OCI-LY7 (cell line): ENCODE measurements around the gene CNTNAP5. TPM values are rescaled to one million over a fixed set of nuclear protein-coding genes. Genes with fewer than 3 reads are reported as not detected.

Experiments used
- BruUV-seq: library from RNA; stranded (reverse); fragments of 400-500 nt; replicated peaks from 2 replicates; lab custom pipeline; 2021; lab: Mats Ljungman, UMichigan
- CTCF ChIA-PET: fragments of 300-600 bp; sonication (Branson Sonifier 250); formaldehyde crosslinking; loops from one replicate; lab custom pipeline; 2022; ENCODE audit warnings: antibody characterized with exemption; ENCODE audit not compliant: unreplicated experiment; lab: Charles Lee
- POLR2A ChIA-PET: fragments of 300-600 bp; sonication (Branson Sonifier 250); formaldehyde crosslinking; loops from one replicate; lab custom pipeline; 2022; ENCODE audit warnings: antibody characterized with exemption; lab: Charles Lee
- DNase-seq: peaks from one replicate; pipeline ENCODE4 v3.0.0-alpha.2; 2015; ENCODE audit warnings: low spot score
- H2AFZ ChIP-seq: fragments of 200-600 bp; sonication (generic), shearing (Covaris generic); 2 replicates; pipeline ENCODE4 v1.6.1; 2014; ENCODE audit warnings: mild to moderate bottlenecking, antibody characterized with exemption, low read length, moderate library complexity
- H3K27ac ChIP-seq: fragments of 200-600 bp; sonication (generic); 2 replicates; pipeline ENCODE4 v1.5.1; 2014; ENCODE audit warnings: mixed run types, low read depth, mild to moderate bottlenecking, moderate library complexity, low read length, inconsistent platforms; ENCODE audit not compliant: poor library complexity, severe bottlenecking
- H3K36me3 ChIP-seq: fragments of 200-600 bp; sonication (generic); 2 replicates; pipeline ENCODE4 v1.6.1; 2014; ENCODE audit warnings: mild to moderate bottlenecking, antibody characterized with exemption, low read length, moderate library complexity, mixed read lengths; ENCODE audit not compliant: insufficient read depth
- H3K4me1 ChIP-seq: fragments of 200-600 bp; sonication (generic); 2 replicates; pipeline ENCODE4 v1.5.1; 2014; ENCODE audit warnings: mild to moderate bottlenecking, low read length; ENCODE audit not compliant: insufficient read depth, poor library complexity, severe bottlenecking
- H3K4me2 ChIP-seq: fragments of 200-600 bp; sonication (generic); 2 replicates; pipeline ENCODE4 v1.6.1; 2014; ENCODE audit warnings: mild to moderate bottlenecking, low read length
- H3K4me3 ChIP-seq: fragments of 200-600 bp; sonication (generic); 2 replicates; pipeline ENCODE4 v1.5.1; 2014; ENCODE audit warnings: mild to moderate bottlenecking, low read depth, low read length; ENCODE audit not compliant: poor library complexity, severe bottlenecking
- H3K79me2 ChIP-seq: fragments of 200-600 bp; sonication (generic); 2 replicates; pipeline ENCODE4 v1.6.1; 2016; ENCODE audit warnings: low read depth, mild to moderate bottlenecking, low read length, moderate library complexity, mixed read lengths; ENCODE audit not compliant: insufficient read depth
- H3K9me2 ChIP-seq: fragments of 200-600 bp; sonication (generic); 2 replicates; pipeline ENCODE4 v1.6.1; 2016; ENCODE audit warnings: mild to moderate bottlenecking, low read length, mixed read lengths; ENCODE audit not compliant: insufficient read depth
- H3K9me3 ChIP-seq: fragments of 200-600 bp; sonication (generic); 2 replicates; pipeline ENCODE4 v1.6.1; 2014; ENCODE audit warnings: mild to moderate bottlenecking, mixed run types, low read length, mixed read lengths
- H4K20me1 ChIP-seq: fragments of 200-600 bp; sonication (generic); 2 replicates; pipeline ENCODE4 v1.6.1; 2014; ENCODE audit warnings: mild to moderate bottlenecking, antibody characterized with exemption, low read length, moderate library complexity, mixed read lengths; ENCODE audit not compliant: insufficient read depth
- CTCF ChIP-seq: fragments of 200-600 bp; sonication (generic); conservative IDR thresholded peaks from 2 replicates; pipeline ENCODE4 v1.5.1; 2014; ENCODE audit warnings: mild to moderate bottlenecking, antibody characterized with exemption, low read length, moderate library complexity, mixed read lengths
- EZH2phosphoT487 ChIP-seq: fragments of 200-600 bp; sonication (generic); IDR thresholded peaks from 2 replicates; pipeline ENCODE4 v1.6.1; 2018; ENCODE audit warnings: low read depth, borderline replicate concordance, mild to moderate bottlenecking, mixed run types, antibody characterized with exemption, low read length, moderate library complexity, mixed read lengths
- intact Hi-C: fragments of 100-400 bp; cut with micrococcal nuclease; formaldehyde crosslinking; loops from one replicate; pipeline ENCODE4 v1.10.0; 2022; ENCODE audit not compliant: unreplicated experiment
- total RNA-seq, 2 experiments: library from RNA; depleted of rRNA in 1 of 2; stranded (reverse); fragments of >200 nt in 1 of 2; shearing (Covaris generic) in 1 of 2; gene quantifications; 2 replicates each; pipeline ENCODE4 v1.2.3, GENCODE V29; 2014 to 2022

The CNTNAP5 gene
- total RNA-seq, 2 experiments from 2014 or later, result not detected

GRCh38 chr2:124575497-124575896 is 550.4 kb downstream of the CNTNAP5 start:
- intact Hi-C loops, result no loop called here
- TF ChIP-seq CTCF (no peak), EZH2phosphoT487 (no peak)

GRCh38 chr2:124580263-124580662 is 555.2 kb downstream of the CNTNAP5 start:
- Histone ChIP-seq H4K20me1 (no peaks in the 10 kb centered on the region), H3K79me2 (no peaks in the 10 kb centered on the region), H3K9me3 (no peaks in the 10 kb centered on the region), H3K4me1 (no peaks in the 10 kb centered on the region), H3K4me3 (no peak overlapping the region), H3K9me2 (no peaks in the 10 kb centered on the region), H3K4me2 (no peak overlapping the region), H3K36me3 (no peaks in the 10 kb centered on the region), H3K27ac (no peak overlapping the region), H2AFZ (no peak overlapping the region)
- ChIA-PET POLR2A (no interaction called here), CTCF (no interaction called here)
- intact Hi-C loops, result no loop called here
- BruUV-seq, result no TSS peak
- no peak for DNase-seq
- TF ChIP-seq CTCF, result no peak
- TF ChIP-seq EZH2phosphoT487, result no peak

More at GRCh38 chr2:124575497-124575896, 550.4 kb downstream of the CNTNAP5 start:
- H3K9me2 ChIP-seq, result no peaks in the 10 kb centered on the region
- DNase-seq, result no peak
- H3K4me3 ChIP-seq, result no peak overlapping the region
- H3K79me2 ChIP-seq, result no peaks in the 10 kb centered on the region
- H3K27ac ChIP-seq, result no peak overlapping the region
- no peaks in the 10 kb centered on the region for H3K4me1 ChIP-seq
- H3K4me2 ChIP-seq, result no peak overlapping the region
- no peak overlapping the region for H2AFZ ChIP-seq
- H3K36me3 ChIP-seq, result no peaks in the 10 kb centered on the region
- CTCF ChIA-PET, result no interaction called here
- POLR2A ChIA-PET, result interaction anchor here (0.6 kb wide), 1 partner anchor 12 kb away, joined by 3 read pairs; no protein-coding TSS in a partner anchor
- BruUV-seq, result no TSS peak
- H3K9me3 ChIP-seq, result no peaks in the 10 kb centered on the region
- H4K20me1 ChIP-seq, result no peaks in the 10 kb centered on the region

- Histone ChIP-seq H2AFZ (no peak overlapping the region), H3K4me2 (no peak overlapping the region), H3K9me2 (no peaks in the 10 kb centered on the region), H3K9me3 (no peaks in the 10 kb centered on the region), H3K4me1 (no peaks in the 10 kb centered on the region), H3K4me3 (no peak overlapping the region), H3K27ac (no peak overlapping the region), H3K79me2 (no peaks in the 10 kb centered on the region), H4K20me1 (no peaks in the 10 kb centered on the region), H3K36me3 (no peaks in the 10 kb centered on the region)
- intact Hi-C loops, result no loop called here
- TF ChIP-seq EZH2phosphoT487 (no peak), CTCF (no peak)
- no peak for DNase-seq
- BruUV-seq, result no TSS peak
- POLR2A ChIA-PET, result no interaction called here
- CTCF ChIA-PET, result no interaction called here
Measured at GRCh38 chr2:124582387-124582786, 557.3 kb downstream of the CNTNAP5 start.
